ENCODE measurements around the gene ZNF569. TPM values are rescaled to one million over a fixed set of nuclear protein-coding genes. Genes with fewer than 3 reads are reported as not detected.

The ZNF569 gene
- total RNA-seq, 1 experiment from 2014 or later: 15.5 TPM

DNA sequence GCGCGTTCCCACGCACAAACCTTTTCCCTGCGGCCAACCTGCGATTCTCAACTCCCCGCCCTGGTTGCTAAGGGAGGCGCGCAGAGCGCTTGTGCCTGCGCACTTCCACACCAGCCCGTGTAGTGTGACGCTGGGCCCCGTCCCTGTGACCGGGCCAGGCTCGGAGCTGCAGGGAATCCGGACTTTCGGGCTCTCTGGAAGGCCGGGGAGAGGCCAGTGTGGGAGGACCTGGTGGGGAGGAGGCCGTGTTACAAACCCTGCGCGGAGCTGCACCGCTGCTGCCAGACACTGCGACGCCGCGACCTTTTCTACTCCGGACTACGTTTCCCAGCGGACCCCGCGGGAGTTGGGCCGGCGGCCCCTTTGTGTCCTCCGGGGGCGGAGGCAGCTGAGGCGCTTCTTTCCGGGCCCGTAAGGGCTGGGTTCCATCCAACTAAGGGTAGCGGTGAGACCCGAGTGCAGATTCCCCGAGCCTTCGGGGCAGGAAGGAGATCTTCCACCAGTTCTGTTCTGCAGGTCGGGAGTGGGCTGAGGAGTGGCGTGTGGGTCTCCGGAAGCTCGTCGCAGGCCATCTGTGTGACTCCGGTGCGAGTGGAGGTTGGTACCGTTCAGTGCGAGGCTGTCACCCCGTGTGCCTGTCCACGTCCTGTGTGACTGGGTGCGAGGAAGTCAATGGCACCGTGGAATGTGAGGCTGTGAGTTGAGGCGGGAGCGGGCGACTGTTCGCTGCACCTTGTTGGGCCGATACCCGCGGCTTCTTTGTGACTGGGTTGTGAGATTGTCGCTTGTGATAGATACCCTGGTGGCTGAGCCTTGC, 1.9 kb upstream of the ZNF569 start, which contains the start of gene ZNF570 (continued):
- TF ChIP-seq, protein P1, sequence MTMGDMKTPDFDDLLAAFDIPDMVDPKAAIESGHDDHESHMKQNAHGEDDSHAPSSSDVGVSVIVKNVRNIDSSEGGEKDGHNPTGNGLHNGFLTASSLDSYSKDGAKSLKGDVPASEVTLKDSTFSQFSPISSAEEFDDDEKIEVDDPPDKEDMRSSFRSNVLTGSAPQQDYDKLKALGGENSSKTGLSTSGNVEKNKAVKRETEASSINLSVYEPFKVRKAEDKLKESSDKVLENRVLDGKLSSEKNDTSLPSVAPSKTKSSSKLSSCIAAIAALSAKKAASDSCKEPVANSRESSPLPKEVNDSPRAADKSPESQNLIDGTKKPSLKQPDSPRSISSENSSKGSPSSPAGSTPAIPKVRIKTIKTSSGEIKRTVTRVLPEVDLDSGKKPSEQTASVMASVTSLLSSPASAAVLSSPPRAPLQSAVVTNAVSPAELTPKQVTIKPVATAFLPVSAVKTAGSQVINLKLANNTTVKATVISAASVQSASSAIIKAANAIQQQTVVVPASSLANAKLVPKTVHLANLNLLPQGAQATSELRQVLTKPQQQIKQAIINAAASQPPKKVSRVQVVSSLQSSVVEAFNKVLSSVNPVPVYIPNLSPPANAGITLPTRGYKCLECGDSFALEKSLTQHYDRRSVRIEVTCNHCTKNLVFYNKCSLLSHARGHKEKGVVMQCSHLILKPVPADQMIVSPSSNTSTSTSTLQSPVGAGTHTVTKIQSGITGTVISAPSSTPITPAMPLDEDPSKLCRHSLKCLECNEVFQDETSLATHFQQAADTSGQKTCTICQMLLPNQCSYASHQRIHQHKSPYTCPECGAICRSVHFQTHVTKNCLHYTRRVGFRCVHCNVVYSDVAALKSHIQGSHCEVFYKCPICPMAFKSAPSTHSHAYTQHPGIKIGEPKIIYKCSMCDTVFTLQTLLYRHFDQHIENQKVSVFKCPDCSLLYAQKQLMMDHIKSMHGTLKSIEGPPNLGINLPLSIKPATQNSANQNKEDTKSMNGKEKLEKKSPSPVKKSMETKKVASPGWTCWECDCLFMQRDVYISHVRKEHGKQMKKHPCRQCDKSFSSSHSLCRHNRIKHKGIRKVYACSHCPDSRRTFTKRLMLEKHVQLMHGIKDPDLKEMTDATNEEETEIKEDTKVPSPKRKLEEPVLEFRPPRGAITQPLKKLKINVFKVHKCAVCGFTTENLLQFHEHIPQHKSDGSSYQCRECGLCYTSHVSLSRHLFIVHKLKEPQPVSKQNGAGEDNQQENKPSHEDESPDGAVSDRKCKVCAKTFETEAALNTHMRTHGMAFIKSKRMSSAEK (CRISPR knock-in tag; IDR thresholded peaks at IDR 0.05; ENCODE audit: borderline replicate concordance): no peak
- TF ChIP-seq ZNF317 (CRISPR knock-in tag; IDR thresholded peaks at IDR 0.05; ENCODE audit: borderline replicate concordance, low read depth): 0 out of 2 replicates have a peak, but pooled peaks have one; percentile 11
- TF ChIP-seq RORB (CRISPR knock-in tag; IDR thresholded peaks at IDR 0.05): no peak
- TF ChIP-seq, protein P2, sequence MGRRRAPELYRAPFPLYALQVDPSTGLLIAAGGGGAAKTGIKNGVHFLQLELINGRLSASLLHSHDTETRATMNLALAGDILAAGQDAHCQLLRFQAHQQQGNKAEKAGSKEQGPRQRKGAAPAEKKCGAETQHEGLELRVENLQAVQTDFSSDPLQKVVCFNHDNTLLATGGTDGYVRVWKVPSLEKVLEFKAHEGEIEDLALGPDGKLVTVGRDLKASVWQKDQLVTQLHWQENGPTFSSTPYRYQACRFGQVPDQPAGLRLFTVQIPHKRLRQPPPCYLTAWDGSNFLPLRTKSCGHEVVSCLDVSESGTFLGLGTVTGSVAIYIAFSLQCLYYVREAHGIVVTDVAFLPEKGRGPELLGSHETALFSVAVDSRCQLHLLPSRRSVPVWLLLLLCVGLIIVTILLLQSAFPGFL (CRISPR knock-in tag; IDR thresholded peaks at IDR 0.05; ENCODE audit: borderline replicate concordance): no peak
- TF ChIP-seq, protein P3, sequence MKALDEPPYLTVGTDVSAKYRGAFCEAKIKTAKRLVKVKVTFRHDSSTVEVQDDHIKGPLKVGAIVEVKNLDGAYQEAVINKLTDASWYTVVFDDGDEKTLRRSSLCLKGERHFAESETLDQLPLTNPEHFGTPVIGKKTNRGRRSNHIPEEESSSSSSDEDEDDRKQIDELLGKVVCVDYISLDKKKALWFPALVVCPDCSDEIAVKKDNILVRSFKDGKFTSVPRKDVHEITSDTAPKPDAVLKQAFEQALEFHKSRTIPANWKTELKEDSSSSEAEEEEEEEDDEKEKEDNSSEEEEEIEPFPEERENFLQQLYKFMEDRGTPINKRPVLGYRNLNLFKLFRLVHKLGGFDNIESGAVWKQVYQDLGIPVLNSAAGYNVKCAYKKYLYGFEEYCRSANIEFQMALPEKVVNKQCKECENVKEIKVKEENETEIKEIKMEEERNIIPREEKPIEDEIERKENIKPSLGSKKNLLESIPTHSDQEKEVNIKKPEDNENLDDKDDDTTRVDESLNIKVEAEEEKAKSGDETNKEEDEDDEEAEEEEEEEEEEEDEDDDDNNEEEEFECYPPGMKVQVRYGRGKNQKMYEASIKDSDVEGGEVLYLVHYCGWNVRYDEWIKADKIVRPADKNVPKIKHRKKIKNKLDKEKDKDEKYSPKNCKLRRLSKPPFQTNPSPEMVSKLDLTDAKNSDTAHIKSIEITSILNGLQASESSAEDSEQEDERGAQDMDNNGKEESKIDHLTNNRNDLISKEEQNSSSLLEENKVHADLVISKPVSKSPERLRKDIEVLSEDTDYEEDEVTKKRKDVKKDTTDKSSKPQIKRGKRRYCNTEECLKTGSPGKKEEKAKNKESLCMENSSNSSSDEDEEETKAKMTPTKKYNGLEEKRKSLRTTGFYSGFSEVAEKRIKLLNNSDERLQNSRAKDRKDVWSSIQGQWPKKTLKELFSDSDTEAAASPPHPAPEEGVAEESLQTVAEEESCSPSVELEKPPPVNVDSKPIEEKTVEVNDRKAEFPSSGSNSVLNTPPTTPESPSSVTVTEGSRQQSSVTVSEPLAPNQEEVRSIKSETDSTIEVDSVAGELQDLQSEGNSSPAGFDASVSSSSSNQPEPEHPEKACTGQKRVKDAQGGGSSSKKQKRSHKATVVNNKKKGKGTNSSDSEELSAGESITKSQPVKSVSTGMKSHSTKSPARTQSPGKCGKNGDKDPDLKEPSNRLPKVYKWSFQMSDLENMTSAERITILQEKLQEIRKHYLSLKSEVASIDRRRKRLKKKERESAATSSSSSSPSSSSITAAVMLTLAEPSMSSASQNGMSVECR (CRISPR knock-in tag; IDR thresholded peaks at IDR 0.05; ENCODE audit: borderline replicate concordance): peak; percentile 57; the same call in 1 of the 2 replicates
- TF ChIP-seq, protein P4, sequence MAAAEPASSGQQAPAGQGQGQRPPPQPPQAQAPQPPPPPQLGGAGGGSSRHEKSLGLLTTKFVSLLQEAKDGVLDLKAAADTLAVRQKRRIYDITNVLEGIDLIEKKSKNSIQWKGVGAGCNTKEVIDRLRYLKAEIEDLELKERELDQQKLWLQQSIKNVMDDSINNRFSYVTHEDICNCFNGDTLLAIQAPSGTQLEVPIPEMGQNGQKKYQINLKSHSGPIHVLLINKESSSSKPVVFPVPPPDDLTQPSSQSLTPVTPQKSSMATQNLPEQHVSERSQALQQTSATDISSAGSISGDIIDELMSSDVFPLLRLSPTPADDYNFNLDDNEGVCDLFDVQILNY (CRISPR knock-in tag; IDR thresholded peaks at IDR 0.05): 0 out of 2 replicates have a peak, but pooled peaks have one; percentile 59
- TF ChIP-seq ESRRA (CRISPR knock-in tag; IDR thresholded peaks at IDR 0.05; ENCODE audit: borderline replicate concordance): no peak
- TF ChIP-seq, protein P5, sequence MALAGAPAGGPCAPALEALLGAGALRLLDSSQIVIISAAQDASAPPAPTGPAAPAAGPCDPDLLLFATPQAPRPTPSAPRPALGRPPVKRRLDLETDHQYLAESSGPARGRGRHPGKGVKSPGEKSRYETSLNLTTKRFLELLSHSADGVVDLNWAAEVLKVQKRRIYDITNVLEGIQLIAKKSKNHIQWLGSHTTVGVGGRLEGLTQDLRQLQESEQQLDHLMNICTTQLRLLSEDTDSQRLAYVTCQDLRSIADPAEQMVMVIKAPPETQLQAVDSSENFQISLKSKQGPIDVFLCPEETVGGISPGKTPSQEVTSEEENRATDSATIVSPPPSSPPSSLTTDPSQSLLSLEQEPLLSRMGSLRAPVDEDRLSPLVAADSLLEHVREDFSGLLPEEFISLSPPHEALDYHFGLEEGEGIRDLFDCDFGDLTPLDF (CRISPR knock-in tag; IDR thresholded peaks at IDR 0.05): no peak
- TF ChIP-seq ZNF396 (CRISPR knock-in tag; IDR thresholded peaks at IDR 0.05; ENCODE audit: borderline replicate concordance): no peak
- no peak for TF ChIP-seq MYBL2 (CRISPR knock-in tag; IDR thresholded peaks at IDR 0.05)
- no peak for TF ChIP-seq MXD4 (CRISPR knock-in tag; IDR thresholded peaks at IDR 0.05; ENCODE audit: borderline replicate concordance)
- TF ChIP-seq, protein P6, sequence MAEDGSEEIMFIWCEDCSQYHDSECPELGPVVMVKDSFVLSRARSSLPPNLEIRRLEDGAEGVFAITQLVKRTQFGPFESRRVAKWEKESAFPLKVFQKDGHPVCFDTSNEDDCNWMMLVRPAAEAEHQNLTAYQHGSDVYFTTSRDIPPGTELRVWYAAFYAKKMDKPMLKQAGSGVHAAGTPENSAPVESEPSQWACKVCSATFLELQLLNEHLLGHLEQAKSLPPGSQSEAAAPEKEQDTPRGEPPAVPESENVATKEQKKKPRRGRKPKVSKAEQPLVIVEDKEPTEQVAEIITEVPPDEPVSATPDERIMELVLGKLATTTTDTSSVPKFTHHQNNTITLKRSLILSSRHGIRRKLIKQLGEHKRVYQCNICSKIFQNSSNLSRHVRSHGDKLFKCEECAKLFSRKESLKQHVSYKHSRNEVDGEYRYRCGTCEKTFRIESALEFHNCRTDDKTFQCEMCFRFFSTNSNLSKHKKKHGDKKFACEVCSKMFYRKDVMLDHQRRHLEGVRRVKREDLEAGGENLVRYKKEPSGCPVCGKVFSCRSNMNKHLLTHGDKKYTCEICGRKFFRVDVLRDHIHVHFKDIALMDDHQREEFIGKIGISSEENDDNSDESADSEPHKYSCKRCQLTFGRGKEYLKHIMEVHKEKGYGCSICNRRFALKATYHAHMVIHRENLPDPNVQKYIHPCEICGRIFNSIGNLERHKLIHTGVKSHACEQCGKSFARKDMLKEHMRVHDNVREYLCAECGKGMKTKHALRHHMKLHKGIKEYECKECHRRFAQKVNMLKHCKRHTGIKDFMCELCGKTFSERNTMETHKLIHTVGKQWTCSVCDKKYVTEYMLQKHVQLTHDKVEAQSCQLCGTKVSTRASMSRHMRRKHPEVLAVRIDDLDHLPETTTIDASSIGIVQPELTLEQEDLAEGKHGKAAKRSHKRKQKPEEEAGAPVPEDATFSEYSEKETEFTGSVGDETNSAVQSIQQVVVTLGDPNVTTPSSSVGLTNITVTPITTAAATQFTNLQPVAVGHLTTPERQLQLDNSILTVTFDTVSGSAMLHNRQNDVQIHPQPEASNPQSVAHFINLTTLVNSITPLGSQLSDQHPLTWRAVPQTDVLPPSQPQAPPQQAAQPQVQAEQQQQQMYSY (CRISPR knock-in tag; IDR thresholded peaks at IDR 0.05): no peak
- TF ChIP-seq NFYB (CRISPR knock-in tag; conservative IDR thresholded peaks at IDR 0.05; ENCODE audit: low read depth): no peak
- TF ChIP-seq, protein P7, sequence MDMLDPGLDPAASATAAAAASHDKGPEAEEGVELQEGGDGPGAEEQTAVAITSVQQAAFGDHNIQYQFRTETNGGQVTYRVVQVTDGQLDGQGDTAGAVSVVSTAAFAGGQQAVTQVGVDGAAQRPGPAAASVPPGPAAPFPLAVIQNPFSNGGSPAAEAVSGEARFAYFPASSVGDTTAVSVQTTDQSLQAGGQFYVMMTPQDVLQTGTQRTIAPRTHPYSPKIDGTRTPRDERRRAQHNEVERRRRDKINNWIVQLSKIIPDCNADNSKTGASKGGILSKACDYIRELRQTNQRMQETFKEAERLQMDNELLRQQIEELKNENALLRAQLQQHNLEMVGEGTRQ (CRISPR knock-in tag; IDR thresholded peaks at IDR 0.05): no peak
- no peak for TF ChIP-seq ZNF138 (CRISPR knock-in tag; conservative IDR thresholded peaks at IDR 0.05)
- TF ChIP-seq IRF2 (CRISPR knock-in tag; IDR thresholded peaks at IDR 0.05; ENCODE audit: borderline replicate concordance, low read depth): no peak
- no peak for TF ChIP-seq NR1H2 (CRISPR knock-in tag; IDR thresholded peaks at IDR 0.05)
- TF ChIP-seq ZNF671 (CRISPR knock-in tag; IDR thresholded peaks at IDR 0.05): no peak
